Ovary (tissue), 3 donors: ENCODE measurements around the gene MED1.

Experiments used
- CTCF ChIP-seq, 3 donors: fragments of 450-650 bp in 2 of 3; fragments of 200-600 bp in 1 of 3; IDR thresholded peaks; one replicate each; pipeline versions ENCODE4 v1.5.1 to v1.8.0; 2016 to 2022; ENCODE audit warnings: antibody characterized with exemption in 3 of 3, mild to moderate bottlenecking in 1 of 3
- EP300 ChIP-seq: sonication (generic); formaldehyde crosslinking; IDR thresholded peaks from one replicate; pipeline ENCODE4 v1.6.1; 2017; ENCODE audit warnings: antibody characterized with exemption
- POLR2A ChIP-seq: fragments of 450-650 bp; IDR thresholded peaks from one replicate; pipeline ENCODE4 v1.6.1; 2017; ENCODE audit warnings: antibody characterized with exemption, mild to moderate bottlenecking, moderate library complexity
- donor health status: DM: no; HTN: no; CAD: no.

DNA sequence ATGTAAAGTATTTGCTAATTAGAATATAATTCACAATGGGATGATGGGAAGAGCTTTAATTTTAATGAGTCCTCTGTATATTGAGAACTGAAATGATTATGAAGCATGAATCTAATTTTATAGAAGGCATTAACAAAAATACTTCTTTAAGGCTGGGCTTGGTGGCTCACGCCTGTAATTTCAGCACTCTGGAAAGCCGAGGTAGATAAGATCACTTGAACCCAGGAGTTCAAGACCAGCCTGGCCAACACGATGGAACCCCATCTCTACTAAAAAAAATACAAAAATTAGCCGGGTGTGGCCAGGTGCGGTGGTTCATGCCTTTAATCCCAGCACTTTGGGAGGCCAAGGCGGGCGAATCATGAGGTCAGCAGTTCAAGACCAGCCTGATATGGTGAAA is 22.2 kb upstream of the MED1 start:
- no peak for TF ChIP-seq CTCF (IDR thresholded peaks at IDR 0.05)
- TF ChIP-seq POLR2A = no peak
- no peak for TF ChIP-seq EP300
